ENCODE data around the gene TMEM132C.

- TF ChIP-seq, protein P1, sequence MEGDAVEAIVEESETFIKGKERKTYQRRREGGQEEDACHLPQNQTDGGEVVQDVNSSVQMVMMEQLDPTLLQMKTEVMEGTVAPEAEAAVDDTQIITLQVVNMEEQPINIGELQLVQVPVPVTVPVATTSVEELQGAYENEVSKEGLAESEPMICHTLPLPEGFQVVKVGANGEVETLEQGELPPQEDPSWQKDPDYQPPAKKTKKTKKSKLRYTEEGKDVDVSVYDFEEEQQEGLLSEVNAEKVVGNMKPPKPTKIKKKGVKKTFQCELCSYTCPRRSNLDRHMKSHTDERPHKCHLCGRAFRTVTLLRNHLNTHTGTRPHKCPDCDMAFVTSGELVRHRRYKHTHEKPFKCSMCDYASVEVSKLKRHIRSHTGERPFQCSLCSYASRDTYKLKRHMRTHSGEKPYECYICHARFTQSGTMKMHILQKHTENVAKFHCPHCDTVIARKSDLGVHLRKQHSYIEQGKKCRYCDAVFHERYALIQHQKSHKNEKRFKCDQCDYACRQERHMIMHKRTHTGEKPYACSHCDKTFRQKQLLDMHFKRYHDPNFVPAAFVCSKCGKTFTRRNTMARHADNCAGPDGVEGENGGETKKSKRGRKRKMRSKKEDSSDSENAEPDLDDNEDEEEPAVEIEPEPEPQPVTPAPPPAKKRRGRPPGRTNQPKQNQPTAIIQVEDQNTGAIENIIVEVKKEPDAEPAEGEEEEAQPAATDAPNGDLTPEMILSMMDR (IDR thresholded peaks at IDR 0.05): peak; percentile 91
- TF ChIP-seq EZH2phosphoT487 (IDR thresholded peaks at IDR 0.05): no peak
Measured at GRCh38 chr12:128644664-128645296, 377.8 kb downstream of the TMEM132C start.
